Stimulated activated CD4-positive, alpha-beta T cell treated with anti-CD3 and anti-CD28 coated beads, Interleukin-1b, Interleukin-23, amount 100 ng/mL, for 1 hour (primary cell): Measurements from ENCODE around the gene WWOX.

Source experiments
- DNase-seq, 2 donors: peaks; one replicate each; pipeline ENCODE4 v3.0.0-alpha.2; 2020; ENCODE audit warnings: low read depth in 2 of 2

Gene WWOX

GRCh38 chr16:78298986-78299385 lies 199.5 kb downstream of the WWOX start:
- DNase-seq = no peak

DNA sequence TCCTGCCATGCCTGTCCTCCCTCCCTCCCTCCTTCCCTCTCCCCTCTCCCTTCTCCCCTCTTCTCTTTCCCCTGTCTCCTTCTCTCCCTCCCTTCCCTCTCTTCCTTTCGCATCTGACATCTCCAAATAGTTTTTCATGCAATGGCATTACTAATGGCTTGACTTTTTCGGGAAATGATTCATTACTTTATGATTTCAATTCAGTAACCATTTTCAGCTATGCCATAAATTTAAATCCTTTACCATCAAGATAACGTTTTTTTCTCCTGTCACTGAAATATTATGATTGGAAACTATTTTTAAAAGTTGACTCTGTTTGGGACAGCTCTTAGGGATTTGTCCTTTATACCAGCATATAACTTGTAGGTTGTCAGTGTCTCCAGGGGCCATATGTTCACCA lies 201.0 kb downstream of the WWOX start:
- DNase-seq = no peak

DNA sequence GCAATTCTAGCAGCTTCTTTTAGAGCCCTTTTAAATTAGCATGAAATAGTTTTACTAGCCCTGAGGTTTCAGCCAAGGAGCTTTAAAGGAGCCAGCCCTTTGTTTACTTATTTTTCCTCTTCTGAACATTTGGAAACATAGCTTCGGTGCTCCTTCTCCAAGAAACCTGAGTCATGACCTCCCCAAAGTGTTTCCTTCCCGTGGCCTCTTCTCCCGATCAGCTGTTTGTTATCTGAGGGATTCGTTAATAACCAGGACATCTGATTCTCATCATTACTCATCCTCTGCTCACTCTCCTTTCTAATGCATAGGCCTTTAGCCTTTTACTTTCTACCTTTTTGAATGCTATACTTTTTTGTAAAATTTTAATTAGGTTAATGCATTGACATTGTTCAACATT lies 204.5 kb downstream of the WWOX start:
- no peak for DNase-seq

- DNase-seq = no peak
These were observed 206.9 kb downstream of the WWOX start for GRCh38 chr16:78306361-78306760.

- no peak for DNase-seq
These were observed 208.5 kb downstream of the WWOX start for GRCh38 chr16:78307824-78308528.

DNA sequence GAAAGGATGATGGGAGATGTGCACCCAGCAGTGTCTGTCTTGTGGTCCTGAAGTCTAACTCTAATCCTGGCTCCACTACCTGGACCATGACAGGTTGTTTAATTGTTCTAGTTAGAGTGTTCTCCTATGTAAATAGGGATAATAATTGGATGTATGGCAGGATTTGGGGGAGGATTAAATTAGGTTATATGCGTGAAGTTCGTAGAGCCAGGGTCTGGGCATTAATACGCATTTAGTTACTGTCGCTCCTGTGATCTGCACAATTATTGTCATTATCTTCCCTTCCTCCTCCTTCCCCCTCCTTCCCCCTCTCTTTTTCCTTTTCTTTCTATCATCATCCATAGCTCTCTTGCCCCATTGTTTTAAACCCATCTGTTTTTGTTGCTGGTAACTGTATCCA lies 210.3 kb downstream of the WWOX start:
- no peak for DNase-seq

GRCh38 chr16:78310196-78310595 lies 210.7 kb downstream of the WWOX start:
- DNase-seq = no peak

GRCh38 chr16:78310990-78311561 lies 211.6 kb downstream of the WWOX start:
- DNase-seq = no peak

- no peak for DNase-seq
These were observed 212.4 kb downstream of the WWOX start for GRCh38 chr16:78311831-78312230.

DNA sequence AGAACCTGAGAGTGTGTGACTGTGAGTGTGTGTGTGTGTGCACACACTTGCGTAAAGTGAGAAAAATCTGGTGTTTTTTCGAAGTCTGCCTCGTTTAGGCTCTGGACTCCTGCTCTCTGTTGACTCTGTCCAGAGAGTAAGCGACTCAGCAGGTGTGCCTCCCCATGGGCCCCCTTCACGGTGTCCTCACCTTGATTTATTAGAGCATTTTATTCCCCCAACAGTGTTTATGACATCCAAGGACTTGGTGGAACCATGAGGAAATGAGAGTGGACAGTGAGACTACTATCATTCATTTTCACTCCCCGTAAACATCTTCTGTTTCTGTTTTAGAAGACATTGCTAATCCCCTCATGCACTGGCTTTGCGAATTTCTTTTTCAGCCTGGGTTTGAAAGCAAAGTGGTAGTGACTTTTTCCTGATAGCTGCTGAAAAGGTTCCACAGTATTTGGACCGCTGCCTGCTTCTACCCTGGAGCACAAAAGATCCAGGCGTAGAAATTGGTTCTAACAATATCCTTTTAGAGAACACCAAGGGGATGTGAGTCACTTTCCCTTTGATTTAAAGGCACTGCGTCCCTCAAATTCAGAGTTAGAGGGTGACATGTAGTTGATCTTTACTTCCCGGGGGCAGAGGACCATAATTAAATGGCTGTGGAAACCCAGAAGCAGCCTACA lies 218.2 kb downstream of the WWOX start:
- DNase-seq = no peak

- DNase-seq = no peak
These were observed 222.3 kb downstream of the WWOX start for GRCh38 chr16:78321620-78322360.

DNA sequence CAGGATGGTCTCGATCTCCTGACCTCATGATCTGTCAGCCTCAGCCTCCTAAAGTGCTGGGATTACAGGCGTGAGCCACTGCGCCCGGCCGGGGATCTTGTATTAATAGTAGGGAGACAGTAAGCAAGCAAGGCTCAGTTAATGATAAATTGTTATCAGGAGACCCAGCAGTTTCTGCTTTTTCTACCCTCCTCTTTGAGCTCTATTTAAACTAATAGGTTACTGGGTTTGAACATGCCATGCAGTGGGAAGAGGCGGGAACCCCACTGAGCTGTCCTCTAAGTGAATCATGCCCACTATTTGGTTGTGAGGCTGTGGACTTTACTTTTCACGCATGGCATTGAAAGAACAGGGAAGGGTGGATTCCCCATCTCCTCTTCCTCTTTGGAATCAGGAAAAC lies 223.9 kb downstream of the WWOX start:
- no peak for DNase-seq

- DNase-seq = no peak
These were observed 225.3 kb downstream of the WWOX start for GRCh38 chr16:78324649-78325285.

- DNase-seq = no peak
These were observed 226.3 kb downstream of the WWOX start for GRCh38 chr16:78325468-78326352.

- no peak for DNase-seq
These were observed 227.3 kb downstream of the WWOX start for GRCh38 chr16:78326731-78327130.

GRCh38 chr16:78331731-78332130 lies 232.3 kb downstream of the WWOX start:
- DNase-seq = no peak

GRCh38 chr16:78333808-78334207 lies 234.4 kb downstream of the WWOX start:
- DNase-seq = no peak

DNA sequence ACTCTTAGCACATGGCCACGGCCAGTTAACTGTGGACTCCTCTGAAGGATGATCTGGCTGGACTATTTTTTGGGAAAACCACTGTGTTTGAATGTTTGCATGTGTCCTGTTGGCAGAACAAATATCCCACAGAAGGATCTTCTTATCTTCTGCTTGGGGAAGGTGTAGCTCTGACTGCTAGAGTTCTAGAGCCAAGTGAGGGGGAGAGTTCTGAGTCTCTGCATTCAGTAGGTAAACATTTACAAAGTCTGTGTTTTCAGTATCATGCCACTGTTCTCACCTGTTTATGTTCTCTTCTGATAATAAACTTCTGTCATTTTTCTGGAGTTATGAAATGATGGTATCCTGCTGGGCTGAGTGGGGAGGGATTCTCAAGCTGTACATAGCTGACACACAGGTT lies 241.1 kb downstream of the WWOX start:
- DNase-seq = no peak

- DNase-seq = no peak
These were observed 248.6 kb downstream of the WWOX start for GRCh38 chr16:78348068-78348467.

DNA sequence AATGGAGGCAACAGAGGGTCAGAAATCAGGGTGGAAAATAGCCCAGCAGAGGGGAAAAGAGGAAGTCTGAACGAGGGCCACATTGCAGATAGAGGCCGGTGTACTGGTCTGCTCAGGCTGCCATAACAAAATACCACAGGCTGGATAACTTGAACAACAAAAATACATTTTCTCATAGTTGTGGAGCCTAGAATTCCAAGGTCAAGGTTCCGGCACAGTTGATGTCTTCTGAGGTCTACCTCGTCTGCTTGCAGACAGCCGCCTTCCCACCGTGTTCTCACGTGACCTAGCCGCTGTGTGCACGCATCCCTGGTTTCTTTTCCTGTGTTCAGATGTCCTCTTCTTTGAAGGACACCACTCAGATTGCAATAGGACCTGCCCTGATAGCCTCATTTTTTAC lies 249.4 kb downstream of the WWOX start:
- DNase-seq = no peak

DNA sequence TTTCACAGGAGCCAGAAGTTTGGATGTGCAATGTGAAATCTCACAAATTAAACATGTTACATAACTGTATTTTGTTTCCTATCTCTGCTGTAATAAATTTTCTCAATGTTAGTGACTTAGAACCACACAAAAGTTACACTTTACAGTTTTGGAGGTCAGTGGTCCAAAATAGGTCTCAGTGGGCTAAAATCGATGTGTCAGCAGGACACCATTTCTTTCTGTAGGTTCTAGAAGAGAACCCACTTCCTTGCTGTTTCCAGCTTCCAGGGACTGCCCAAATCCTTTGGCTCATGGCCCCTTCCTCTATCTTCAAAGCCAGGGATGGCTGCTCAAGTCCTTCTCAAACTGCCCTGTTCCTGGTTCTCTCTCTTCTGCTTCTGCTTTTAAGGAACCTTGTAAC lies 252.7 kb downstream of the WWOX start:
- no peak for DNase-seq
